OCI-LY1 (cell line): ENCODE results near the gene IQGAP2.

Experiments
- H2AFZ ChIP-seq: fragments of 200-600 bp; sonication (generic), shearing (Covaris generic); 2 replicates; pipeline ENCODE4 v1.6.0; 2014; ENCODE audit warnings: antibody characterized with exemption, mild to moderate bottlenecking, low read length
- H3F3A ChIP-seq: fragments of 200-600 bp; sonication (generic), shearing (Covaris generic); 2 replicates; pipeline ENCODE4 v1.6.0; 2014; ENCODE audit warnings: mild to moderate bottlenecking, antibody characterized with exemption, low read length, moderate library complexity; ENCODE audit not compliant: insufficient read depth
- H3K27ac ChIP-seq: fragments of 200-600 bp; sonication (generic); 2 replicates; pipeline ENCODE4 v1.5.1; 2014; ENCODE audit warnings: low read length, mixed run types, mild to moderate bottlenecking, low read depth; ENCODE audit not compliant: poor library complexity, severe bottlenecking
- H3K27me3 ChIP-seq: fragments of 200-600 bp; sonication (generic); 2 replicates; pipeline ENCODE4 v1.6.0; 2014; ENCODE audit warnings: antibody characterized with exemption, mild to moderate bottlenecking, low read length, moderate library complexity; ENCODE audit not compliant: insufficient read depth
- H3K36me3 ChIP-seq: fragments of 200-600 bp; sonication (generic); 2 replicates; pipeline ENCODE4 v1.6.1; 2014; ENCODE audit warnings: mild to moderate bottlenecking, antibody characterized with exemption, low read length, moderate library complexity, mixed read lengths; ENCODE audit not compliant: insufficient read depth
- H3K4me1 ChIP-seq: fragments of 200-600 bp; sonication (generic); 2 replicates; pipeline ENCODE4 v1.5.1; 2014; ENCODE audit warnings: mild to moderate bottlenecking, low read length, moderate library complexity; ENCODE audit not compliant: insufficient read depth, severe bottlenecking
- H3K4me2 ChIP-seq: fragments of 200-600 bp; sonication (generic), shearing (Covaris generic); 2 replicates; pipeline ENCODE4 v1.6.1; 2014; ENCODE audit warnings: low read length
- H3K4me3 ChIP-seq: fragments of 200-600 bp; sonication (generic); 2 replicates; pipeline ENCODE4 v1.5.1; 2014; ENCODE audit warnings: low read length, low read depth, mild to moderate bottlenecking, mixed read lengths; ENCODE audit not compliant: poor library complexity, severe bottlenecking
- H3K79me2 ChIP-seq: fragments of 200-600 bp; shearing (Covaris generic); 2 replicates; pipeline ENCODE4 v1.6.1; 2016; ENCODE audit warnings: mixed run types, low read length, mixed read lengths; ENCODE audit not compliant: insufficient read depth
- H3K9ac ChIP-seq: fragments of 200-600 bp; sonication (generic), shearing (Covaris generic); 2 replicates; pipeline ENCODE4 v1.6.1; 2014; ENCODE audit warnings: mild to moderate bottlenecking, low read length, mixed read lengths
- H3K9me2 ChIP-seq: fragments of 200-600 bp; sonication (generic), shearing (Covaris generic); 2 replicates; pipeline ENCODE4 v1.6.1; 2014; ENCODE audit warnings: low read depth, mild to moderate bottlenecking, low read length, mixed read lengths
- H3K9me3 ChIP-seq: fragments of 200-600 bp; shearing (Covaris generic); 2 replicates; pipeline ENCODE4 v1.6.1; 2014; ENCODE audit warnings: low read length, mixed read lengths
- H4K20me1 ChIP-seq: fragments of 200-600 bp; sonication (generic), shearing (Covaris generic); 2 replicates; pipeline ENCODE4 v1.6.0; 2016; ENCODE audit warnings: mild to moderate bottlenecking, low read length; ENCODE audit not compliant: insufficient read depth
- CTCF ChIP-seq: fragments of 200-600 bp; sonication (generic), shearing (Covaris generic); IDR thresholded peaks from 2 replicates; pipeline ENCODE4 v1.5.1; 2017; ENCODE audit warnings: mild to moderate bottlenecking, antibody characterized with exemption, low read length, moderate library complexity, mixed read lengths
- EZH2 ChIP-seq: fragments of 200-600 bp; sonication (generic), shearing (Covaris generic); IDR thresholded peaks from 2 replicates; pipeline ENCODE4 v1.8.0; 2017; ENCODE audit warnings: borderline replicate concordance, mixed run types, mild to moderate bottlenecking, antibody characterized with exemption, low read length, moderate library complexity, mixed read lengths

IQGAP2 gene

GRCh38 chr5:76692651-76693050 lies 289.6 kb downstream of the IQGAP2 start:
- Histone ChIP-seq H3K27ac (no peak overlapping the region), H3K9me2 (no peaks in the 10 kb centered on the region), H2AFZ (no peak overlapping the region), H3K79me2 (no peaks in the 10 kb centered on the region), H3K4me2 (no peak overlapping the region), H3K9me3 (no peaks in the 10 kb centered on the region), H3K9ac (no peak overlapping the region), H3K4me1 (no peaks in the 10 kb centered on the region), H3K4me3 (no peak overlapping the region), H3K27me3 (no peaks in the 10 kb centered on the region), H3K36me3 (0 out of 2 replicates have a peak, but pooled peaks cover under 1% of the 10 kb centered on the region), H4K20me1 (no peaks in the 10 kb centered on the region), H3F3A (no peaks in the 10 kb centered on the region)
- no peak for TF ChIP-seq EZH2
- no peak for TF ChIP-seq CTCF

GRCh38 chr5:76693141-76693540 lies 290.1 kb downstream of the IQGAP2 start:
- H3K4me2 ChIP-seq, result no peak overlapping the region
- H3F3A ChIP-seq, result no peaks in the 10 kb centered on the region
- no peak overlapping the region for H3K9ac ChIP-seq
- no peak overlapping the region for H2AFZ ChIP-seq
- H3K27ac ChIP-seq, result no peak overlapping the region
- H3K27me3 ChIP-seq, result no peaks in the 10 kb centered on the region
- no peaks in the 10 kb centered on the region for H3K79me2 ChIP-seq
- TF ChIP-seq EZH2 (no peak), CTCF (no peak)
- 0 out of 2 replicates have a peak, but pooled peaks cover 5% of the 10 kb centered on the region for H3K36me3 ChIP-seq
- no peaks in the 10 kb centered on the region for H4K20me1 ChIP-seq
- no peaks in the 10 kb centered on the region for H3K9me2 ChIP-seq
- no peak overlapping the region for H3K4me3 ChIP-seq
- no peaks in the 10 kb centered on the region for H3K9me3 ChIP-seq
- no peaks in the 10 kb centered on the region for H3K4me1 ChIP-seq

GRCh38 chr5:76694317-76694716 lies 291.2 kb downstream of the IQGAP2 start:
- Histone ChIP-seq H3K4me3 (no peak overlapping the region), H3K9me2 (no peaks in the 10 kb centered on the region), H3K79me2 (no peaks in the 10 kb centered on the region), H3K9me3 (no peaks in the 10 kb centered on the region), H3K27me3 (no peaks in the 10 kb centered on the region), H3K27ac (no peak overlapping the region), H2AFZ (no peak overlapping the region), H4K20me1 (no peaks in the 10 kb centered on the region), H3K4me2 (no peak overlapping the region), H3K9ac (no peak overlapping the region), H3K4me1 (no peaks in the 10 kb centered on the region), H3K36me3 (0 out of 2 replicates have a peak, but pooled peaks cover 6% of the 10 kb centered on the region), H3F3A (no peaks in the 10 kb centered on the region)
- TF ChIP-seq EZH2 (no peak), CTCF (no peak)
